Ramos (cell line): ENCODE data around the gene CDK5RAP3.

ENCODE experiments used
- in situ Hi-C: fragments of 300-500 bp; cut with MboI; formaldehyde crosslinking; loops from one replicate; pipeline ENCODE4 v1.14.3; 2022; ENCODE audit warnings: low sequenced_read_pairs; ENCODE audit not compliant: unreplicated experiment

The CDK5RAP3 gene

GRCh38 chr17:47948706-47949196 lies 22.2 kb upstream of the CDK5RAP3 start:
- in situ Hi-C loops = no loop called here

- in situ Hi-C loops = no loop called here
Measured at GRCh38 chr17:47949197-47949759, 21.6 kb upstream of the CDK5RAP3 start.

GRCh38 chr17:47949946-47950345 lies 21.0 kb upstream of the CDK5RAP3 start:
- in situ Hi-C loops = no loop called here

DNA sequence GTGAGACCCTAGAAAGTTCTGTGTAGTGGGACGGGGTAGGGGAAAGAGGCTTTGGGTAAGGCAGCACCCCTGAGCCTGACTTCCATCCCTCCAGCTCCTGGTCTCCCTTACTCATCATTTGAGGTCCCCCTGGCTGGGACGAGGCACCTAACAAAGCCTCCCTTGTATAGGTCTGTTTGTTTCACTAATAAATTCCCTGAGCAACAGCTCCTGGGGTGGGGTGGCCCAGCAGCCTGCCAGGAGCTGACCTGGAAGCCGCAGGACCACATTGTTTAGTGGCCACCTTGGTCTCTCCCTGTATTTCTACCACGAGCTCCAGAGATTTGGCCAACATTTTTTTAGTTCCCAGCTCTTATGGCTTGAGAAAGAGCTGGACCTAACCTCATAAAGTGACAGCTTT lies 20.5 kb upstream of the CDK5RAP3 start:
- in situ Hi-C loops = no loop called here

DNA sequence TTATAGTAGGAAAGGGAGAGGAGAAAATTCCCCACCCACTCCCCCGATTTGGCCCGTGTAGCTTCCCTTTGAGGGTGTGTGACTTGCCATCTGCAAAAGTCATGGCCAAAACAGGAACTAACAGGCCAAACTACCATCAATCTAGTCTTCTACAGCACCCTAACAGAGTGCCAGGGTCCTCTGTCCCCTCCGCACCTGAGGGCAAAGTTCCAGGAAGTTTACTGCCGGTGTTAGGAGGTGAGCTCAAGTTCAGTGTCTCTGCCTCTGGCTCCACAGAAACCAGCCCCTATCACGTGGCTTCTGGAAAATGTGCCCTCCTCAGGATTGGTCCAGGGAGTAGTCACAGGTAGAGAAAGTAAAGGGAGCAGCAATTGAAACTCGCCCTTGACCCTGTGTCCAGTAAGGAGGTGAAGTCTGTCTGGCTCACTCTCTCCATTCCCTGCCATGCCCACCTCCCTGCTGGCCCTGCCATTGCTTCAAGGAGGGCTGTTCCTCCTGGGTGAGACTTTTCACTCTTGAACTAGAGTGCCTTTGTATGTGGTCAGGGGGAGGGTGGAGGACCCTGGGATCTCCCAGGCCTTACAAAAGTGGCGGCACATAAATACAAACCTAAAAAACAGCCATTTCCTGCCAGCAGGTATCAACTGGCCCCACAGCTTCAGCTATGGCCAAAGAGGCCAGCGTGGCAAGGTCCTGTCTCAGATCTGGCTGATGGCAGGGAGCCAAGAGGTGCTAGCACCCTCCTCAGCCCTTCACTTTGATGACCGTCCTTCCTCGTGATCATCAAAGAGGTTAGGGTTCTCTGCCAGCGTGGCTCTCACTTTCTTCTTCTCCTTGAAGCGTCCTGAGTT lies 18.5 kb upstream of the CDK5RAP3 start:
- in situ Hi-C loops = no loop called here

DNA sequence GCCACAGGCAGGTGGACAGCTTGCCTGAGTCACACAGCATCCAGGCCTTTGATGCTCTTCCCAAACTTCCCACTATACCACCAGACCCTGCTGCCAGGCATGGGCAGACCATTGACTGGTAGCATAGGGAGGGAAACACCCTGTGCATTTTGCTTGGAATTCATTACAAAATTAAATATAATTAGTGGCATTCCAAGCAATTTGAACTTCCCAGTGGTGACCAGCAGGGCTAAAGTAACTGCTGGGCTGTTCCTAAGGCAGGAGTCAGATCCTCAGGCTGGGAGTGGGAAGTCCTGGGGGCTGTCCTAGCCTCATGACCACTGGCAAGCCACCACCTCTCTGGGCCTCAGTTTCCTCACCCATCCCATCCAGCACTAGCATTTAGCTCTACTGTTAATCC lies 17.0 kb upstream of the CDK5RAP3 start:
- in situ Hi-C loops = no loop called here

GRCh38 chr17:47955497-47956461 lies 15.1 kb upstream of the CDK5RAP3 start:
- in situ Hi-C loops = no loop called here

DNA sequence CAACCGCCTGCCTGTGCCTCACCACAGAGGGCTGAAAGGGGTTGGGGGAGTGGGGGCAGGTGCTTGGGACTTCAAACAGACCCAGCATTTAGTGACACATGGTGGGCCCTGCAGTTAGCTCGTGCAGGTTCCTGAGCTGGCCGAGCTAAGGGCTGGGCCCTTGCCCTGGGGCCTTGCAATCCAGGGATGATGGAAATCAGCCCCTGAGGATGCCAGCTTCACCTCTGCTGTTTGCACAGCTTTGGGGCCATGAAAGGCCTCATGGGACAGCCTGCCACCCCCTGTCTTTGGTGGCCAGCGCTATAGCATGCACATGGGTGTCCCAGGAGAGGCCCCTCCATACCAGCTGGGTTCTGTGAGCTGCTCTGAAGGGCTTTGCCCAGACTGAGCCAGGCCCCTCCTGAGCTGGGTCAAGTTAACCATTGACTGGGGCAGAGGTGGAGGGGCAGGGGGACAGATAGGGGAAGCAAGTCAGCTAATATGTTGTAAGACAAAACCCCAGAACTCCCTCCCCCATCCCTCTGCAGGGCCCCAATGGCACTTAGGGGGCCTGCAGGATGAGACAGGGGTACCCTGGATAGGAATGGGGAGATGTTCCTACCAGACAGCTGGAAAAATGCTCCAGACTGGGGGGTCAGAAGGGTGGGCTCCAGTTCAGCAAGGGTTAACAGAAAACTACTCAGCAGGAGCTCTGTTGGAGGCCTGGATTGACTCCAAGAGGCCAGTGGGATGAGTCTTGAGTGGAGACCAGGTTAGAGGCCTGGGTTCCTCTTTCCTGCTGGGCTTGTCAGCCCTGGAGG lies 13.9 kb upstream of the CDK5RAP3 start:
- in situ Hi-C loops = no loop called here

- in situ Hi-C loops = no loop called here
Measured at GRCh38 chr17:47957591-47958490, 13.1 kb upstream of the CDK5RAP3 start, which contains the start of gene PRR15L. Gene PRR15L (minus strand): TSS chr17:47957883. CDS start chr17:47953234, 4,649 bp downstream.

DNA sequence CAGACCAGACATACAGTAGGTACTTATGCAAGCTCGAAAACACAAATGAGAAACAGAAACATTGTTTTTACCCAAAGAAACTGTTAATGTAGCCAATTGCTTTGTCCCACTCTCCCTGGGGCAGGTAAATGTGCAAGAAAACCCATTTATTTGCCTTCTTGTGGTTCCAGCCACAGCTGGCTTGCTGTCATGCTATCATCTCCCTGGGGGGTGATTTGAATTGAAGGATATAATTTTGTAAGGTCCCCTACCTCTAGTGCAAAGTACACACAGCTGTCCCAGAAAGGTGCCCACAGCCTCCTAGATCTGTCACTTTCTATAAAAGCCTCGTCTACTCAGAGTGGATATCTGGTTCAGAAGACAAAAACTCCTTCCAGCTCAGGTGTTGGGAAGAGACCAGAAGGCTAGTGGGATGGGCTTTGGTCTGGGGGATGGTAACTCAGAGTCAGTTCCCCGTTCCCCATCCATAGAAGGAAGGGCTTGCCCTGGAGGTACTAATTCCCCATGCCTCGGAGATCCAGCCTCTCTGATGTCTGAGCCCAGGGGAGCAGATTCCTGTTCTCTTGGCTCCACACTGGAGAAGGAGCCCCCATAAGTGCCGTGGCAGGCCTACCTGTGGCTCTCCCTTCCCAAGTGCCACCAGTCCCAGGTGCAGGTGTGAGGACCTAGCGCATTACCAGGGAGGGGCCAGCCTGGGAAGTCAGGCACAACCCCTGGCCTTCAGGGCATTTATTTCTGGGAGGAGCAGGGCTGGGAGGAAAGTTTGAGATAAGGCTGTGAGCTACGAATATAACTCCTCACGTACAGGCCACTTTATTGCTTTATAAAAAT lies 10.9 kb upstream of the CDK5RAP3 start:
- in situ Hi-C loops = no loop called here

DNA sequence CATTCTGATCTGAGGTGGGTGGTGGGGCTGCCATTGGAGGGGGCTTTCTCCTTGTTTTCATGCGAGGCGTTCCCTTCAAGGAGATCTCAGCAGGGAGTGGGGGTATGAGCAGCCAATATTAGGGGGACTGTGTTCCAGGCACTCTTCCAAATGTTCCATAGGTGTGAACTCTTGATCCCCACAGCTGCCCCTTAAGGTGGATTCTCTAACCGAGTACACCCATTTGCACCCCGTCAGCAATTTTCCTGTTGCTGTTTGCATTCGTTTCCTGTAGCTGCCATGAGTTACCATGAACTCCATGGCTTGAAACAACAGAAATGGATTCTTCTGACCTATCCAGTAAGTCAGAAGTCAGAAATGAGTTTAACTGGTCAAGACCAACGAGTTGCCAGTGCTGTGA lies 9.5 kb upstream of the CDK5RAP3 start:
- in situ Hi-C loops = no loop called here

- in situ Hi-C loops = no loop called here
Measured at GRCh38 chr17:47962901-47963300, 8.0 kb upstream of the CDK5RAP3 start.

- in situ Hi-C loops = no loop called here
Measured at GRCh38 chr17:47964856-47965255, 6.1 kb upstream of the CDK5RAP3 start.

- in situ Hi-C loops = no loop called here
Measured at GRCh38 chr17:47966079-47966519, 4.8 kb upstream of the CDK5RAP3 start.

- in situ Hi-C loops = no loop called here
Measured at GRCh38 chr17:47967607-47968252, 3.2 kb upstream of the CDK5RAP3 start.

GRCh38 chr17:47968836-47969235 lies 2.1 kb upstream of the CDK5RAP3 start:
- in situ Hi-C loops = no loop called here
